Fibroblast of the aortic adventitia (primary cell): Measurements from ENCODE around the gene CEP89. TPM values are rescaled to one million over a fixed set of nuclear protein-coding genes. Genes with fewer than 3 reads are reported as not detected.

ENCODE experiments used
- DNase-seq: peaks from one replicate; pipeline ENCODE4 v3.0.0-alpha.2; 2010; ENCODE audit warnings: low read depth
- H3K4me3 ChIP-seq: 2 replicates; pipeline ENCODE4 v1.5.1; 2011; ENCODE audit warnings: low read depth, mild to moderate bottlenecking, control low read depth, low read length, moderate library complexity
- CTCF ChIP-seq: IDR thresholded peaks from 2 replicates; pipeline ENCODE4 v1.5.1; 2011; ENCODE audit warnings: mild to moderate bottlenecking, low read length, control low read depth, inconsistent platforms; ENCODE audit not compliant: insufficient read depth
- total RNA-seq: library from RNA; depleted of rRNA; stranded (reverse); fragments of >200 nt; gene quantifications from 2 replicates; pipeline ENCODE4 v1.2.3, GENCODE V29; 2012; ENCODE audit warnings: low replicate concordance

CEP89 gene
- total RNA-seq, 1 donor: 26.3 TPM

- no peak for TF ChIP-seq CTCF
- H3K4me3 ChIP-seq: no peak overlapping the region
- DNase-seq: no peak
These were observed 90.0 kb downstream of the CEP89 start for GRCh38 chr19:32881766-32882165.

- no peak overlapping the region for H3K4me3 ChIP-seq
- TF ChIP-seq CTCF: no peak
- DNase-seq: no peak
These were observed 91.1 kb downstream of the CEP89 start for GRCh38 chr19:32880622-32881021.

DNA sequence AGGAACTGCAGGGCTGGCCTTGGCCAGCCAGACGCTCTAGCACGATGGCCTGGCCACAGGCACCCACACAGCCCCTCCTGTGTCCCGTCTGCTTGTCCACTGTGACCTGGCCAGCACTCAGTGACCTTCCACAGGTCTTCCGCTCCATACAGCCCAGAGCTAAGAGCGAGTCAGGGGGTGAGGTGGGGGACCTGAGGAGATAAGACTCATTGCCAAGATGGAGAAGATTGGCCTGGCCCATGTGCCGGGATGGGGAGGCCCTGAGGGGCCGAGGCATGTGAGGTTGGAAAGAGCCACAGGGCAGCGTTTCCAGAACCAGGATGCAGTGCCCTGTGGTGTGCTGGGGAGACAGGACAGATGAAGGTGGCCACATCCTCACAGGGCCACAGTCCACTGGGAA, 92.0 kb downstream of the CEP89 start:
- TF ChIP-seq CTCF: no peak
- no peak overlapping the region for H3K4me3 ChIP-seq
- no peak for DNase-seq

DNA sequence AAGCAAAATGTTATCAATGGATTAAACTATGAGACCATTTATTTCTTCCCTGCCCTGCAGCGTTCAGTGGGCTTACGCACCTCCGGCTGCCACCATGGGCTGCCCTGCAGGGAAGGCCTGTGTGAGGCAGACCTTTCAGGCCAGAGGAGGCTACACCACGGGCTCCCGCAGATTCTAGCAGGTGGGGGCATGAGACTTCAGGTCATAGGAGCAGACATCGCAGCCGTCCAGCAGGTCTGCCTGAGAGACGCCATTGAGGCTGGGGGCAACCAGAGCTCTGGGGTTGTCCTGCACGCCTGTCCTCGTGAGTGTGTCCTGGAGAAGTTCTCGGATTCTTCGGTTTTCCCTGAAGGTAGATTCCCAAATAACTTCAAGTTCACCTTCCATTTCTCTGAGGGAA, 92.8 kb downstream of the CEP89 start:
- H3K4me3 ChIP-seq: no peak overlapping the region
- TF ChIP-seq CTCF: no peak
- DNase-seq: no peak

DNA sequence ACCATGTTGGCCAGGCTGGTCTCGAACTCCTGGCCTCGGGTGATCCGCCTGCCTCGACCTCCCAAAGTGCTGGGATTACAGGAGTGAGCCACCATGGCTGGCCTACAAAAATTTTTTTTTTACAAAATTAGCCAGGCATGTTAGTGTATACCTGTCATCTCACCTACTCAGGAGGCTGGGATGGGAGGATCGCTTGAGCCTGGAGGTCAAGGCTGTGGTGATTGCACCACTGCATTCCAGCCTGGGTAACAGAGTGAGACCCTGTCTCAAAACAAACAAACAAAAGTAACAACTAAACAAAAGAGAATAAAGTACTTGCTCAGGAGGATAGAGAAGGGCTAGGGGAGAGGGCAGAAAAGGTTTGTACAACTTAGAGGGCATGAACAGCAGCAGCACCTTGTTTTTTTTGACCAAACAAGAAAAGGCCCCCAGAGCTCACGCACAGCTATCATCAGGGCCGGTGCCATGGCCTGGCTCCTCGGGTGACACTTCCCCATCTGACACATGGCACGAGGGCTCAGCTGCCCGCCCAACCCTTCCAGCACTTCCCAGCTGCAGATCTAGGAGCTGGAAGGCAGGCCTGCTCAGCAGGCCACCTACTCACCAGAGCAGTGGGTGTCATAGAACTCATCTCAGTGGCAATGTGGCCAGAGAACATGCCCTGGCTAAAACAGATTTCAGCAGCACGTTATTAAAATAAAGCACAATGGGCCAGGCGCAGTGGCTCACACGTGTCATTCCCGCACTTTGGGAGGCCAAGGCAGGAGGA, 93.6 kb downstream of the CEP89 start:
- no peak for TF ChIP-seq CTCF
- H3K4me3 ChIP-seq: no peak overlapping the region
- no peak for DNase-seq

DNA sequence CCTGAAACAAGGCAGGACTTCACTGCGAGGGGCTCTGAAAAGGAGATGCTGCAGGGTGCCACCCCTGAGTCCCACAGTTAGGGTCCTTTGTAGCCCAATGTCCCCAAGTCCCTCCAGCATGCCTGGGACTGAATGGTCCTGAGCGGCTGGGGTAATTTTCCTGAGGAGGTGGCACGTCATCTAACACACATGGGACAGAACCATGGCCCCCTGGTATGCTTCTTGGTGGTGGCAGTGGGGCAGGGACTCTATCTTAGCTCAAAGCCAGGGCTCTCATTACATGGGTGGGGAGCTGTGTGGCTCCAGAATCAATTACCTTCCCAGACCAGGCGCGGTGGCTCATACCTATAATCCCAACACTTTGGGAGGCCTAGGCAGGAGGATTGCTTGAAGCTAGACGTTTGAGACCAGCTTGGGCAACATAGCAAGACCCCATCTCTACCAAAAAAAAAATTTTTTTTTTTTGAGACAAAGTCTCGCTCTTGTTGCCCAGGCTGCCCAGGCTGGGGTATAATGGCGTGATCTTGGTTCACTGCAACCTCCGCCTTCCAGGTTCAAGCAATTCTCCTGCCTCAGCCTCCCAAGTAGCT, 94.3 kb downstream of the CEP89 start:
- DNase-seq: no peak
- H3K4me3 ChIP-seq: no peak overlapping the region
- no peak for TF ChIP-seq CTCF
